Measurements from ENCODE around the gene FANCC.
"Not testable (repeated sequence)": the region's sequence is repeated elsewhere in the genome, so short reads cannot be mapped to it uniquely, and the experiment has no call there.

Gene FANCC

DNA sequence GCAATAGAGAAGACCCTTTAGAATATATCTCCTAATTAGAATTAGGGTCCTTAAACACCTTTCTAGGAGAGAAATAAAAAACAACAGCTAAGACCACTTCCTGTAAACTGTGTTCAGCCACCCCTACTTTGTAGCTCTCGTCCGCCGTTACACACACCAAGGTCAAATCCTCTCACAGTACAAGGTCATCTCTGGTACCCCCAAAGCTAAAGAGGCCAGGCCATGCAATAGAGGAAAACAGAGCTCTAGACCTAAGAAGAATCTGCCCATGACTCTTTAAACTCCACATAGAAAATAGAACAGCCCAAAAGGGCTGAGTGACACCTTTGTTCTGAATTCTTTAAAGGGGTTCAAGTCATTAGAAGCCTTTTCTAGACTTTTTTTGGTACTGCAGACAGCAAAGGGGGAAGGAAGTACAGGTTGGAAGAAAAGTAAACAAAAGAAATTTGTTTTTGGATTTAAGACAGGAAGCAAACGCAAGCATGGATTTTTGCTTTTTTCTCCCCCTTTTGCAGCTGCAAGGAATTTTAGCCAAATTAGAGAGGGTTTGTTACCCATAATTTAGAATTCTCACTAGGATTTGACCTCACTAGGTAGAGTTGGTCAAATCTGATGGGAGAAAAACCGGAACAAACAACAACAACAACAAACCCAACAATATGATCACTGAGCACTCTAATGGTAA, 13.4 kb upstream of the FANCC start:
- DNase-seq (ENCODE audit: low spot score), result no peak

DNA sequence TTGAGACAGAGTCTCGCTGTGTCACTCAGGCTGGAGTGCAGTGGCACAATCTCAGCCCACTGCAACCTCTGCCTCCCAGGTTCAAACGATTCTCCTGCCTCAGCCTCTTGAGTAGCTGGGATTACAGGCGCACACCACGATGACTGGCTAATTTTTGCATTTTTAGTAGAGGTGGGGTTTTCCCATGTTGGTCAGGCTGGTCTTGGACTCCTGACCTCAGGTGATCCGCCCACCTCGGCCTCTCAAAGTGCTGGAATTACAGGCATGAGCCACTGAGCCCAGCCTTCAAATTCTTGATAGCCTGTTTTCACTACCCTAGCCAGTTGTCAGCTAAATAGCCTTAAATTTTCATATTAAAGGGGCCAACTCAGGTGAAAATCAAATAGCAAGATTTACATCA, 11.6 kb upstream of the FANCC start:
- DNase-seq (ENCODE audit: low spot score), result not testable (repeated sequence)

DNA sequence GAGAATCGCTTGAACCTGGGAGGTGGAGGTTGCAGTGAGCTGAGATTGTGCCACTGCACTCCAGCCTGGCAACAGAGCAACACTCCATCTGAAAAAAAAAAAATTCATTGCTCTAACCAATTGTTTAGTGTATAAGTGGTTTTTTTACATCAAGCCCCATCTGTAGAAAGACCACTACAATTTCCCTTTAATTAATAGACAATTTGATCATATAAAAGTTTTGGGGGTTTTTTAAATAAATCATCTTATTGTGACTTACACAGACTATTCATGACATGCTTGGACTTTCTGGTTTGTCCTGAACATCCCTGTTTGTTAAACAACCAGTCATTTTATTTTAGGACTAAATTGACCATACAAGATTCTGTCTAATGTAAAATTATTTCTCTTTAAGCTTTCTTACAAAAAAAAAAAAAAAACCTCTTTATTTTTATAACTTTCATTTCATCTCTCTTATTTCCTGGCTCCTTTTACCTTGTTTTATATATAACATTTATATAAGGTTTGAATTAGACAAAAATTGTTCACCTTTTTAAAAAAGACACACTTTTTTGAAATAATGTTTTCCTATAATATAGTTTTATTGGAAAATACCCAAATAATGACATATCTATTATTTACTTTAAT, 9.8 kb upstream of the FANCC start:
- DNase-seq (ENCODE audit: low spot score), result no peak

GRCh38 chr9:95325221-95325620, 7.7 kb upstream of the FANCC start:
- DNase-seq (ENCODE audit: low spot score), result no peak

DNA sequence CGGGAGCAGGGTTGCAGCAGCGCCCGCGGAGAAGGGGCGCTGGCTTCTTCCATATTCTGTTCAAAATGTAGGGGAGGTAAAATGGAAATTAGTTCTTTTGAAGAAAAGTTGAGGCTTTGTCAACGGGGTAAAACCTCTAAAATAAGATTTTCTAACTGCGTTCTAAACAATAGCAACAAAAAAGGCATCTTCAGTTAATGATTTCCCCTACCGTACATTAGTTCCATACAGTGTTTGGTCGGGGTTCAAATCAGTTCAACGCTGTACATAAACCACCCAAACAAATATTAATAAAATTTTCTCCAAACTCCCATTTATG, 343 bp upstream of the FANCC start:
- no peak for DNase-seq (ENCODE audit: low spot score)

GRCh38 chr9:95316794-95317118, 753 bp downstream of the FANCC start:
- DNase-seq (ENCODE audit: low spot score), result no peak

DNA sequence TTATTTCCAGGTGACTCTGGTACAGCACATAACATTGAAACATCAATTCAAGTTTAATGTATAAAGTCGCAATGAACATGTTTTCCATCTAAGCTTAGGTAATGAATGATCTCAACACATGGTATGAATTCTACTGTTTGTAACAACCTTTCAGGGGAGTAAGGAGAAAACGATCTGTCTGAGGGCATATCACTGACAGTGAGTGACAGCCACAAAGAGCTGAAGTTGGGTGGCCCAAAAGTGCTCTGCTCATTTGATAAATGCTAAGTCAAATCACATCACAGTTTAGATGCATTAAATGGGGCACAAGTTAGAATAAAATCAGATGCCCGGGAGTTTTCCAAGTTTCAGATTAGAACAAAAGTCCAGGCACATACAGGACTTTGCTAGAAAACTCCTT, 1.2 kb downstream of the FANCC start:
- DNase-seq (ENCODE audit: low spot score), result no peak

DNA sequence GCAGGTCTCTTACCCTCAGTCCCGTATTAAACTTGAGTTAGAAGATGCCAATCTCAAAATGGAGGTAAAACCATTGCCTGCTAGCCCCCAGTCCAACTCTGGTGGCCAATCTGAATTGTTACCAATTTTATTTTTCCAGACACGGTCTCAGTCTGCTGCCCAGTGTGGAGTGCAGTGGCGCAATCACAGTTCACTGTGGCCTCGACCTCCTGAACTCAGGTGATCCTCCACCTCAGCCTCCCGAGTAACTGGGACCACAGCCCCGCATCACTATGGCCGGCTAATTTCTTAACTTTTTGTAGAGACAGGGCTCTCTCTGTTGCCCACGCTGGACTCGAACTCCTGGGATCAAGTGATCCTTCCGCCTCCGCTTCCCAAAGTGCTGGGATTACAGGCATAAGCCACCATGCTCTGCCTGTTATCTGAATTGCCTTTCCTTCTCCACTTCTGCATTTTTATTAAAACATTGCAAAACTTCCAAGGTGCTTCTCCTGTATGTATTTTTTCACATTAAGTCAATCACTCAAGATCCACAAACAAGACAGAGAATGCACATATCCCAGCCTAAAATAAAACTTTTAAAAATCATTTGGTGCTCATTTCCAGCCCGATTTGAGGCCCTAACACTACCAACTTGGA, 2.3 kb downstream of the FANCC start:
- no peak for DNase-seq (ENCODE audit: low spot score)

DNA sequence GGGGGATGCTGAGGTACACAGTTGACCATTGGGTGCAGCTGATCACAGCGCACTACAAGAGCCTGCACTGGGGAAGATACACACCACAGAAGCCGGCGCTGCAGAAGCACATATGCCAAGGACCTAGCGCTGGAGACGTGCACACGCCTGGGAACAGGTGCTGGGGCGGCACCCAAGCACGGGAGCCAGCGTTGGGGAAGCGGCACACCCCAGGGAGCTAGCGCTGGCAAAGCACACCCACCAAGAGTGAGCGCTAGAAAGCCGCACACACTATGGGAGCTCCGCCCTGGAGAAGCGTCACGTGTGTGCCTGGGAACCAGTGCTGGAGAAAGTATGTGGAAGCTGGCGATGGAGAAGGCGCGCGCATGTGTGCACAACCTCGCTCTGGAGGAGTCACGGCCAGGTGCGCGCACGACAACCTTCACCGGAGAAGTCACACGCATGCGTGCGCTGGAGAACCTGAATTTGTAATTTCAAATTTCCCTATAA, 4.5 kb downstream of the FANCC start:
- DNase-seq (ENCODE audit: low spot score), result peak; percentile 18

GRCh38 chr9:95311961-95312360, 5.5 kb downstream of the FANCC start:
- no peak for DNase-seq (ENCODE audit: low spot score)

GRCh38 chr9:95307538-95307937, 10.0 kb downstream of the FANCC start:
- DNase-seq (ENCODE audit: low spot score), result no peak

DNA sequence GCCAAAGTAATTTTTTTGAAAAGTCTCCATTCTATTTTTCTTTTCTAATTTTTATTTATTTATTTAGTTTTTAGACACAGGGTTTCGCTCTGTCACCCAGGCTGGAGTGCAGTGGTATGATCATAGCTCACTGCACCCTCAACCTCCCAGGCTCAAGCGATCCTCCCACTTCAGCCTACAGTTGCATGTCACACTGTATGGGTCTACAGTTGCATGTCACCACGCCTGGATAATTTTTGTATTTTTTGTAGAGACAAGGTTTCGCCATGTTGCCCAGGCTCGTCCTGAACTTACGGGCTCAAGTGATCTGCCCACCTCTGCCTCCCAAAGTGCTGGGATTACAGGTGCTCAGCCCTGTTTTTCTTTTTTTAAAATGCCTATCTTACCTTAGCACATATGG, 10.7 kb downstream of the FANCC start:
- DNase-seq (ENCODE audit: low spot score), result no peak

GRCh38 chr9:95305770-95306492, 11.6 kb downstream of the FANCC start:
- DNase-seq (ENCODE audit: low spot score), result no peak

DNA sequence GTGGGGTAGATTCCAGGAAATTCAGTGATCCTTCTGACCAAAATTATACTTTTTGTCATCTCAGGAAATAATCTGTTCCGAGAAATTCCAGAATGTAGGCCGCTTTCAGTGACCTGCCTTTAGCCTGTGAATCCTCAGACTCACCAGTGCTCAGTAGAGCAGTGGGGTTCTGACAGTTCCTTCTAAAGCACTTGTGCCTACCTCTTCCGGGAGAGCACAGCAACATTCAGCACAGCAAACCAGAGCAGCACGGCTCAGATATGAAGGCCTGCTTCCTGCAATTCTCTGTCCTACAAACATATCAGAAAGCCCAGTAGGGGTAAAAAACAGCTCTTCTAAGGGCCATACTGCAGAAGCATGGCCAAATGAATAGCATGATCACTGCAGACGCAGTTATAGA, 15.0 kb downstream of the FANCC start:
- DNase-seq (ENCODE audit: low spot score), result no peak

DNA sequence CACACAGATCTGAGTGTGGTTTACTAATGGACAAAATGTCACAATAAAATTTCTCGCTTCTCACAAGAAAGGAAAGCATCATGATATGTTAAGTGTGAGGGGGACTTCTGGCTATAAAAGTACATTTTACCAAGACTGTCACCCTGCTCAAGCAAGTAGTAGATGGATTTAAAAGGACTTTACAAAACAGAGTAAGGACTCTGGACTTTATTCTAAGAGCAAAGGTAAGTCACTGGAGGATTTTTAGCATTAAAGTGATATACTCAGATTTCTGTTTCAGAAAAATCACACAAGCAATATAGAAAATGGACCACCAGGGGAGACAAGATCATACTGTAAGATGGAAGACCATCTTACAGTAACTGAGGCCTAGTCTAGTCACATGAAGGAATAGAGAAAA, 19.7 kb downstream of the FANCC start:
- DNase-seq (ENCODE audit: low spot score), result no peak

- DNase-seq (ENCODE audit: low spot score), result no peak
These were observed 20.2 kb downstream of the FANCC start for GRCh38 chr9:95297316-95297715.

DNA sequence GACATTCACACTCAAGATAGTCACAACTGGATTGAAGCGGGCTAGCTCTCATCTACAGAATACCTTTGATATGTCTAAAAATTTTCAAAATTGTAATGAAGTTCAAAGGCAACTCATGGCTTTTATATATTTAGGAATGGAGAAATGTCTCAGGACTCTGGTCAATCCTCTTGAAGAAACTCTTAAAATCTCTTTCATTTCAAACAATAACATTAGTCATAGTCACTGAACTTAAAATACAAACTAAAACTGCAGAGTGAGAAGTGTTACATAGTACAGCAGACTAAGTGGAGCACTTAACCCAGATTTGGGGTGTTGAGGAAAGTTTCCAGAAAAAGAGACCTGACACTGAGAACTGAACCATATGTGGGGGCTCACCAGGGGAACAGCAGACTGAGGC, 20.7 kb downstream of the FANCC start:
- DNase-seq (ENCODE audit: low spot score), result no peak

DNA sequence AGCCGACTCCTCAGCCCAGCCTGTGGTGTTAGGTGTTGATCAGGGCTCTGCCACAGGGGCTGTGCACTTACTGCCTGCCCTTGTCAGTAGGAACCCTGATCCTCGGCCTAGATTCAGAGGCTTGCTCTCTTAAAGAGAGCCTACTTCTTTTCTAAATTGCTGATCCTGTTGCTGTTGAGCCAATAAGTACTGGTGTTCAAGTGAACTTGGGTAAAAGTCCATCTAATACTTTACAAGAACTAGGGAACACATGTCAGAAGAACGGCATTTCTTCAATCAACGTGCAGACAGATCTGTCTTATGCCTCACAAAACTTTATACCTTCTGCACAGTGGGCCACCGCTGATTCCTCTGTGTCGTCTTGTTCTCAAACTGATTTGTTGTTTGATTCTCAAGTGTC, 24.2 kb downstream of the FANCC start:
- not testable (repeated sequence) for DNase-seq (ENCODE audit: low spot score)

DNA sequence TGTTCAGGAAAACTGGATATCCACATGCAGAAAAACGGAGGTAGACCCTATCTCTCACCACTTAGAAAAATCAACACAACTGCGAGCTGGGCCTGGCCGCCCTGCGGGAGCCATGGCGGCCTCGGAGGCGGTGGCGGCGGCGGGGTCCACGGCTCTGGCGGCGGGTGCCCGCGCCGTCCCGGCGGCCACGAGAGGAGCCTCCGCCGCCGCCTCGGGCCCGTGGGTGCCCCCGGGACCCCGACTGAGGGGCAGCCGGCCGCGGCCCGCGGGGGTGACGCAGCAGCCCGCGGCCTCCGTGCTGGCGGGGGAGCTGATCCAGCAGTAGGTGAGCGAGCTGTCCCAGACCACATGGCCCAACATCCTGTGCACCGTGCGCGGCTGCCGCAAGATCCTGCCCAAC, 25.3 kb downstream of the FANCC start:
- no peak for DNase-seq (ENCODE audit: low spot score)

DNA sequence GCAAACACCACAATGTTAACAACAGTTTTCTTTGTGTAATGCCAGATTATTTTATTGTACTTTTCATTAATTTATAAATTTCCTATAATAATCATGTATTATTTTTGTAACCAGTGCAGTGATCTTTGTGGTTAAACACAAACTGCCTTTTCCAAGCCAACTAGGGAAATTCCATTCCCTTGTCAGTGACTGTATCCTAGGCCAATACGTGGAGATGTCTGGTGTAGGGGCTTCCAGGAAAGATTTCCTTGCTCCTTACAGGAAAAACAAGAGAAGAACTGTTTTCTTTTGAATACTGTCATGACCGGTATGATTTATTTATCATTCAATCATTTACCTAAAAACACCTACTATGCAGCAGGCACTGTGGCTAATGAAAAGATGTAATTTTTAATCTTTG, 31.4 kb downstream of the FANCC start:
- no peak for DNase-seq (ENCODE audit: low spot score)

GRCh38 chr9:95285307-95285706, 32.2 kb downstream of the FANCC start:
- no peak for DNase-seq (ENCODE audit: low spot score)

- DNase-seq (ENCODE audit: low spot score), result no peak
These were observed 33.1 kb downstream of the FANCC start for GRCh38 chr9:95284162-95285080.

Measured in pons (tissue), 1 donor.